SIG-M5 treated with dmso at 0.1 percent for 504 hours (cell line): ENCODE data around the gene TNFRSF25.
"Not testable (repeated sequence)": the region's sequence is repeated elsewhere in the genome, so short reads cannot be mapped to it uniquely, and the experiment has no call there.

Source experiments
- DNase-seq: peaks from one replicate; lab custom pipeline; 2025; ENCODE audit not compliant: unreplicated experiment; lab: John Stamatoyannopoulos, UW

Gene TNFRSF25

GRCh38 chr1:6502000-6502891, 36.3 kb upstream of the TNFRSF25 start:
- DNase-seq = no peak

- DNase-seq = no peak
Measured at GRCh38 chr1:6501279-6501813, 35.4 kb upstream of the TNFRSF25 start.

- no peak for DNase-seq
Measured at GRCh38 chr1:6500544-6501278, 34.7 kb upstream of the TNFRSF25 start.

- DNase-seq = no peak
Measured at GRCh38 chr1:6499296-6499695, 33.3 kb upstream of the TNFRSF25 start.

- no peak for DNase-seq
Measured at GRCh38 chr1:6498576-6499111, 32.7 kb upstream of the TNFRSF25 start.

- DNase-seq = no peak
Measured at GRCh38 chr1:6497867-6498575, 32.0 kb upstream of the TNFRSF25 start.

- no peak for DNase-seq
Measured at GRCh38 chr1:6497215-6497866, 31.4 kb upstream of the TNFRSF25 start.

GRCh38 chr1:6496890-6497214, 30.9 kb upstream of the TNFRSF25 start:
- no peak for DNase-seq

GRCh38 chr1:6496365-6496721, 30.4 kb upstream of the TNFRSF25 start:
- DNase-seq = no peak

GRCh38 chr1:6495540-6496364, 29.8 kb upstream of the TNFRSF25 start:
- DNase-seq = no peak

- DNase-seq = no peak
Measured at GRCh38 chr1:6495041-6495441, 29.1 kb upstream of the TNFRSF25 start.

GRCh38 chr1:6494627-6495026, 28.7 kb upstream of the TNFRSF25 start:
- no peak for DNase-seq

GRCh38 chr1:6493834-6494223, 27.9 kb upstream of the TNFRSF25 start:
- not testable (repeated sequence) for DNase-seq

GRCh38 chr1:6491966-6492365, 26.0 kb upstream of the TNFRSF25 start:
- DNase-seq = no peak

- DNase-seq = no peak
Measured at GRCh38 chr1:6491480-6491962, 25.5 kb upstream of the TNFRSF25 start, which contains the start of gene PLEKHG5. Gene PLEKHG5, minus strand, starts transcription at chr1:6491667. Its CDS starts 14,096 bp downstream, at chr1:6477571.

- DNase-seq = no peak
Measured at GRCh38 chr1:6491081-6491449, 25.1 kb upstream of the TNFRSF25 start.

- DNase-seq = no peak
Measured at GRCh38 chr1:6490181-6491080, 24.5 kb upstream of the TNFRSF25 start.

- DNase-seq = peak; percentile 55
Measured at GRCh38 chr1:6489799-6490180, 23.8 kb upstream of the TNFRSF25 start.

- DNase-seq = no peak
Measured at GRCh38 chr1:6489383-6489765, 23.4 kb upstream of the TNFRSF25 start.
